Keratinocyte (primary cell): Measurements from ENCODE around the gene KIF3A. TPM values are rescaled to one million over a fixed set of nuclear protein-coding genes. Genes with fewer than 3 reads are reported as not detected.

Experiments used
- DNase-seq: peaks from one replicate; pipeline ENCODE4 v3.0.0-alpha.2; 2011; ENCODE audit warnings: low read depth, missing footprints, low spot score
- FAIRE-seq: peaks from 2 replicates; lab custom pipeline; 2011; peaks lifted over from hg19 to GRCh38; lab: Jason Lieb, UNC
- H2AFZ ChIP-seq: 2 replicates; pipeline ENCODE4 v1.6.0; 2012; ENCODE audit warnings: low read length, control low read depth, inconsistent platforms; ENCODE audit not compliant: control insufficient read depth
- H3K27ac ChIP-seq: 2 replicates; pipeline ENCODE4 v1.5.1; 2011; ENCODE audit warnings: low read length; ENCODE audit not compliant: control insufficient read depth, insufficient read depth
- H3K27me3 ChIP-seq: 3 replicates; pipeline ENCODE4 v1.6.0; 2011; ENCODE audit warnings: low read length; ENCODE audit not compliant: control insufficient read depth, insufficient read depth; ENCODE audit errors: extremely low read depth
- H3K36me3 ChIP-seq, 2 experiments: 2 replicates in 1 of 2; 3 replicates in 1 of 2; pipeline ENCODE4 v1.5.1; 2011; ENCODE audit warnings: low read length in 2 of 2, mild to moderate bottlenecking in 1 of 2; ENCODE audit not compliant: control insufficient read depth in 2 of 2, insufficient read depth in 2 of 2; ENCODE audit errors: extremely low read depth in 1 of 2
- H3K4me1 ChIP-seq: 3 replicates; pipeline ENCODE4 v1.5.1; 2011; ENCODE audit warnings: low read length; ENCODE audit not compliant: control insufficient read depth, insufficient read depth; ENCODE audit errors: extremely low read depth
- H3K4me2 ChIP-seq: 3 replicates; pipeline ENCODE4 v1.6.0; 2011; ENCODE audit warnings: low read depth, low read length; ENCODE audit not compliant: control insufficient read depth, insufficient read depth; ENCODE audit errors: extremely low read depth
- H3K4me3 ChIP-seq, 3 experiments: fragments of 200-600 bp in 1 of 3; sonication (generic) in 1 of 3; 2 replicates in 2 of 3; 3 replicates in 1 of 3; pipeline ENCODE4 v1.5.1; 2011 to 2016; ENCODE audit warnings: low read length in 3 of 3, mild to moderate bottlenecking in 3 of 3, control low read depth in 2 of 3, inconsistent platforms in 1 of 3, low read depth in 1 of 3, mixed read lengths in 1 of 3, mixed run types in 1 of 3, moderate library complexity in 1 of 3; ENCODE audit not compliant: control insufficient read depth in 2 of 3, insufficient read depth in 2 of 3; ENCODE audit errors: extremely low read depth in 1 of 3
- H3K79me2 ChIP-seq: 2 replicates; pipeline ENCODE4 v1.6.0; 2012; ENCODE audit warnings: low read length; ENCODE audit not compliant: control insufficient read depth, insufficient read depth
- H3K9ac ChIP-seq: 3 replicates; pipeline ENCODE4 v1.6.0; 2011; ENCODE audit warnings: low read length; ENCODE audit not compliant: control insufficient read depth, insufficient read depth; ENCODE audit errors: extremely low read depth
- H3K9me1 ChIP-seq: 3 replicates; pipeline ENCODE4 v1.6.0; 2011; ENCODE audit warnings: low read length; ENCODE audit not compliant: control insufficient read depth, insufficient read depth; ENCODE audit errors: extremely low read depth
- H3K9me3 ChIP-seq: 2 replicates; pipeline ENCODE4 v1.5.1; 2012; ENCODE audit warnings: low read depth, low read length; ENCODE audit not compliant: control insufficient read depth
- H4K20me1 ChIP-seq: 3 replicates; pipeline ENCODE4 v1.6.0; 2011; ENCODE audit warnings: low read length; ENCODE audit not compliant: control insufficient read depth, insufficient read depth; ENCODE audit errors: extremely low read depth
- CTCF ChIP-seq, 3 experiments: IDR thresholded peaks in 1 of 3; conservative IDR thresholded peaks in 1 of 3; optimal IDR thresholded peaks in 1 of 3; 2 replicates in 2 of 3; 3 replicates in 1 of 3; pipeline versions ENCODE3 to v1.5.1; 2011; ENCODE audit warnings: low read length in 3 of 3, mild to moderate bottlenecking in 3 of 3, moderate library complexity in 2 of 3, control low read depth in 1 of 3, inconsistent platforms in 1 of 3; ENCODE audit not compliant: insufficient read depth in 2 of 3; ENCODE audit errors: extremely low read depth in 1 of 3
- EZH2 ChIP-seq: IDR thresholded peaks from one replicate; pipeline ENCODE4 v1.6.1; 2012; ENCODE audit warnings: inconsistent platforms, mild to moderate bottlenecking, low read length, moderate library complexity
- dilution Hi-C: fragments of 300-500 bp; cut with MboI; formaldehyde crosslinking; loops from one replicate; pipeline ENCODE4 v1.7.0; 2020; ENCODE audit warnings: low sequenced_read_pairs; ENCODE audit not compliant: extremely low pct_ligation_motif_present
- polyA plus RNA-seq, 5 experiments: library from polyadenylated mRNA; depleted of rRNA in 3 of 5; stranded (reverse) in 3 of 5; stranded (forward) in 1 of 5; unstranded in 1 of 5; fragments of >200 nt; gene quantifications; 1 replicate in 1 of 5; 2 replicates in 3 of 5; 3 replicates in 1 of 5; pipeline versions ENCODE4 v1.2.1 to v1.2.3, GENCODE V29; 2011 to 2012; ENCODE audit warnings: missing spikeins in 2 of 5, low read depth in 1 of 5, low replicate concordance in 1 of 5

KIF3A gene
- polyA plus RNA-seq, 1 donor (not counting 4 experiments of a cell fraction or from before 2014, with no cell fraction given) = 15.4 TPM

GRCh38 chr5:132681476-132681831 is 55.9 kb downstream of the KIF3A start:
- no peaks in the 10 kb centered on the region for H3K36me3 ChIP-seq
- no peak overlapping the region for H3K4me2 ChIP-seq
- FAIRE-seq (no peak), DNase-seq (no peak)
- no peaks in the 10 kb centered on the region for H4K20me1 ChIP-seq
- no peak overlapping the region for H2AFZ ChIP-seq
- no peaks in the 10 kb centered on the region for H3K79me2 ChIP-seq
- H3K9ac ChIP-seq = no peak overlapping the region
- TF ChIP-seq CTCF (optimal IDR thresholded peaks at IDR 0.05 in 1 of 3, IDR thresholded peaks at IDR 0.05 in 1 of 3, conservative IDR thresholded peaks at IDR 0.05 in 1 of 3; ENCODE audit: extremely low read depth in 1 of 3, insufficient read depth in 2 of 3, low read length in 3 of 3) = no peak
- no peak for TF ChIP-seq EZH2
- H3K9me1 ChIP-seq = no peaks in the 10 kb centered on the region
- H3K9me3 ChIP-seq = no peaks in the 10 kb centered on the region
- H3K27ac ChIP-seq = no peak overlapping the region
- H3K4me3 ChIP-seq = no peak overlapping the region
- dilution Hi-C loops = no loop called here
- peaks cover 10% of the 10 kb centered on the region for H3K4me1 ChIP-seq
- H3K27me3 ChIP-seq = no peaks in the 10 kb centered on the region

GRCh38 chr5:132680780-132681475 is 56.4 kb downstream of the KIF3A start:
- H3K4me2 ChIP-seq = no peak overlapping the region
- H3K9me1 ChIP-seq = no peaks in the 10 kb centered on the region
- no peak overlapping the region for H3K9ac ChIP-seq
- dilution Hi-C loops = no loop called here
- H3K36me3 ChIP-seq = no peaks in the 10 kb centered on the region
- no peaks in the 10 kb centered on the region for H3K79me2 ChIP-seq
- FAIRE-seq (no peak), DNase-seq (no peak)
- H3K27ac ChIP-seq = no peak overlapping the region
- no peak overlapping the region for H2AFZ ChIP-seq
- no peak overlapping the region for H3K4me3 ChIP-seq
- peaks cover 10% of the 10 kb centered on the region for H3K4me1 ChIP-seq
- H4K20me1 ChIP-seq = no peaks in the 10 kb centered on the region
- TF ChIP-seq EZH2 = no peak
- TF ChIP-seq CTCF (optimal IDR thresholded peaks at IDR 0.05 in 1 of 3, IDR thresholded peaks at IDR 0.05 in 1 of 3, conservative IDR thresholded peaks at IDR 0.05 in 1 of 3; ENCODE audit: extremely low read depth in 1 of 3, insufficient read depth in 2 of 3, low read length in 3 of 3) = no peak
- no peaks in the 10 kb centered on the region for H3K27me3 ChIP-seq
- no peaks in the 10 kb centered on the region for H3K9me3 ChIP-seq
